ENCODE data around the gene MCTP1. TPM values are rescaled to one million over a fixed set of nuclear protein-coding genes. Genes with fewer than 3 reads are reported as not detected.

The MCTP1 gene
- total RNA-seq, 4 donors from 2014 or later: 11.2 to 43.6 (median 16.8) TPM

GRCh38 chr5:94928891-94929290 is 356.0 kb downstream of the MCTP1 start:
- no peak for DNase-seq (ENCODE audit: extremely low spot score)
- intact Hi-C loops (cut with DNase I): no loop called here
- TF ChIP-seq, protein P1, sequence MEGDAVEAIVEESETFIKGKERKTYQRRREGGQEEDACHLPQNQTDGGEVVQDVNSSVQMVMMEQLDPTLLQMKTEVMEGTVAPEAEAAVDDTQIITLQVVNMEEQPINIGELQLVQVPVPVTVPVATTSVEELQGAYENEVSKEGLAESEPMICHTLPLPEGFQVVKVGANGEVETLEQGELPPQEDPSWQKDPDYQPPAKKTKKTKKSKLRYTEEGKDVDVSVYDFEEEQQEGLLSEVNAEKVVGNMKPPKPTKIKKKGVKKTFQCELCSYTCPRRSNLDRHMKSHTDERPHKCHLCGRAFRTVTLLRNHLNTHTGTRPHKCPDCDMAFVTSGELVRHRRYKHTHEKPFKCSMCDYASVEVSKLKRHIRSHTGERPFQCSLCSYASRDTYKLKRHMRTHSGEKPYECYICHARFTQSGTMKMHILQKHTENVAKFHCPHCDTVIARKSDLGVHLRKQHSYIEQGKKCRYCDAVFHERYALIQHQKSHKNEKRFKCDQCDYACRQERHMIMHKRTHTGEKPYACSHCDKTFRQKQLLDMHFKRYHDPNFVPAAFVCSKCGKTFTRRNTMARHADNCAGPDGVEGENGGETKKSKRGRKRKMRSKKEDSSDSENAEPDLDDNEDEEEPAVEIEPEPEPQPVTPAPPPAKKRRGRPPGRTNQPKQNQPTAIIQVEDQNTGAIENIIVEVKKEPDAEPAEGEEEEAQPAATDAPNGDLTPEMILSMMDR (IDR thresholded peaks at IDR 0.05): no peak
- TF ChIP-seq EP300 (IDR thresholded peaks at IDR 0.05) (no peak), POLR2AphosphoS5 (IDR thresholded peaks at IDR 0.05) (no peak), POLR2A (IDR thresholded peaks at IDR 0.05; ENCODE audit: low read depth) (no peak)
- Histone ChIP-seq H3K4me1 (no peaks in the 10 kb centered on the region), H3K9me3 (no peaks in the 10 kb centered on the region), H3K27ac (replicated peaks in 1 of 4) (no peak overlapping the region), H3K36me3 (no peaks in the 10 kb centered on the region), H3K4me3 (no peak overlapping the region), H3K27me3 (no peaks in the 10 kb centered on the region)
- 79% methylated on average over 6 of the region's 6 CpGs for WGBS

DNA sequence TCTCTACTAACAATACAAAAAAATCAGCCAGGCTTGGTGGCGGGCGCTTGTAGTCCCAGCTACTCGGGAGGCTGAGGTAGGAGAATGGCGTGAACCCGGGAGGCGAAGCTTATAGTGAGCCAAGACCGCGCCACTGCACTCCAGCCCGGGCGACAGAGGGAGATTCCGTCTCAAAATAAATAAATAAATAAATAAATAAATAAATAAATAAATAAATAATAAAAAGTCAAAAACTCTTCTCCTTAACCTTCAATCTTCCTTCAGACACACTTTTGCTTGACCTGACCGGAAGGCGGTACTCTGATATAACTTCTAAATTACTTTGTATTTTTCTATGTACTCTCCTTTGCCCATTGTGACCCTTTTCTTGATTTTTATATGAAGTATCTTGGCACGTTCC is 364.3 kb downstream of the MCTP1 start:
- Histone ChIP-seq H3K27ac (replicated peaks in 1 of 4) (no peak overlapping the region), H3K36me3 (no peaks in the 10 kb centered on the region), H3K4me3 (no peak overlapping the region), H3K9me3 (no peaks in the 10 kb centered on the region), H3K27me3 (no peaks in the 10 kb centered on the region), H3K4me1 (no peaks in the 10 kb centered on the region)
- TF ChIP-seq EP300 (IDR thresholded peaks at IDR 0.05) (no peak), POLR2AphosphoS5 (IDR thresholded peaks at IDR 0.05) (no peak), POLR2A (IDR thresholded peaks at IDR 0.05; ENCODE audit: low read depth) (no peak)
- TF ChIP-seq, protein P1 (IDR thresholded peaks at IDR 0.05): no peak
- intact Hi-C loops (cut with DNase I): no loop called here
- DNase-seq (ENCODE audit: extremely low spot score): no peak
- 93% methylated on average over 14 of the region's 14 CpGs for WGBS

GRCh38 chr5:94916619-94917018 is 368.3 kb downstream of the MCTP1 start:
- 87% methylated on average over 2 of the region's 2 CpGs for WGBS
- intact Hi-C loops (cut with DNase I): no loop called here
- no peak overlapping the region for H3K27ac ChIP-seq (replicated peaks in 1 of 4)

DNA sequence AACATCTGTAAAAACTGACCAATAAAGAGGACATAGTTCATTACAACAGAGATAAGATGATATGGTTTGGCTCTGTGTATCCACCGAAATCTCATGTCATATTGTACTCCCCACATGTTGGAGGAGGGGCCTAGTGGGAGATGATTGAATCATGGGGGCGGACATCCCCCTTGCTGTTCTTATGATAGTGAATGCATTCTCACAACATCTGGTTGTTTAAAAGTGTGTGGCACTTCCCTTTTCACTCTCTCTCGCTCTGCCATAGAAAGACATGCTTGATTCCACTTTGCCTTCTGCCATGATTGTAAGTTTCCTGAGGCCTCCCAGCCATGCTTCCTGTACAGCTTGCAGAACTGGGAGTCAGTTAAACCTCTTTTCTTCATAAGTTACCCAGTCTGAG is 373.6 kb downstream of the MCTP1 start:
- intact Hi-C loops (cut with DNase I): no loop called here
- H3K4me3 ChIP-seq: no peak overlapping the region
- DNase-seq (ENCODE audit: extremely low spot score): no peak
- 80% methylated on average over 3 of the region's 3 CpGs for WGBS
- no peaks in the 10 kb centered on the region for H3K27me3 ChIP-seq
- no peaks in the 10 kb centered on the region for H3K4me1 ChIP-seq
- TF ChIP-seq POLR2AphosphoS5 (IDR thresholded peaks at IDR 0.05) (no peak), EP300 (IDR thresholded peaks at IDR 0.05) (no peak), POLR2A (IDR thresholded peaks at IDR 0.05; ENCODE audit: low read depth) (no peak)
- TF ChIP-seq, protein P1 (IDR thresholded peaks at IDR 0.05): no peak
- no peaks in the 10 kb centered on the region for H3K36me3 ChIP-seq
- H3K9me3 ChIP-seq: no peaks in the 10 kb centered on the region
- H3K27ac ChIP-seq (replicated peaks in 1 of 4): no peak overlapping the region

More at GRCh38 chr5:94916619-94917018, 368.3 kb downstream of the MCTP1 start:
- no peaks in the 10 kb centered on the region for H3K9me3 ChIP-seq
- TF ChIP-seq POLR2AphosphoS5 (IDR thresholded peaks at IDR 0.05) (no peak), POLR2A (IDR thresholded peaks at IDR 0.05; ENCODE audit: low read depth) (no peak), EP300 (IDR thresholded peaks at IDR 0.05) (no peak)
- TF ChIP-seq, protein P1 (IDR thresholded peaks at IDR 0.05): no peak
- DNase-seq (ENCODE audit: extremely low spot score): no peak
- no peaks in the 10 kb centered on the region for H3K27me3 ChIP-seq
- H3K4me1 ChIP-seq: no peaks in the 10 kb centered on the region
- no peaks in the 10 kb centered on the region for H3K36me3 ChIP-seq
- no peak overlapping the region for H3K4me3 ChIP-seq

DNA sequence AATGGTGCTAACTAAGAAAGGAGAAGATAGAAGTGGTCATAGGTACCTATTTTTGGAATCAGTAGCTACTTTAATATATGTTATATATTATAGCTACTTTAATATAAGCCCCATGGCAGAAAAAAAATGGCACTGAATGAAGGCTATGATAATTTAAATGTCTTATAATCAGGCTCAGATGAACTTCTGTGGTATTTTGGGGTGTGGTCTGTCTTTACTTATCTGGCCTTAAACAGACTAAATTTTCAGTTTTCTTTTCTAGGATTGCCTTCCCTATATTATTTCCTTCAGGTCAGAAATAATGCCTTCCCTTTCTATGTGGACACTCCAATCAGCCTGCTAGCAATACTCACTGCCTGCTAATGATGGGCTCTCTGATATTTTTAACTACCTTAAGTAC is 374.2 kb downstream of the MCTP1 start:
- H3K9me3 ChIP-seq: no peaks in the 10 kb centered on the region
- H3K36me3 ChIP-seq: no peaks in the 10 kb centered on the region
- no peak overlapping the region for H3K4me3 ChIP-seq
- no peaks in the 10 kb centered on the region for H3K27me3 ChIP-seq
- H3K27ac ChIP-seq (replicated peaks in 1 of 4): no peak overlapping the region
- no peaks in the 10 kb centered on the region for H3K4me1 ChIP-seq
- TF ChIP-seq POLR2A (IDR thresholded peaks at IDR 0.05; ENCODE audit: low read depth) (no peak), EP300 (IDR thresholded peaks at IDR 0.05) (no peak), POLR2AphosphoS5 (IDR thresholded peaks at IDR 0.05) (no peak)
- intact Hi-C loops (cut with DNase I): no loop called here
- DNase-seq (ENCODE audit: extremely low spot score): no peak

Measured in esophagus muscularis mucosa (tissue), 4 donors.